Nephron progenitor cell (in vitro differentiated cells): ENCODE measurements around the gene SRPK3.
"Not testable (repeated sequence)": the region's sequence is repeated elsewhere in the genome, so short reads cannot be mapped to it uniquely, and the experiment has no call there.

Source experiments
- DNase-seq: peaks from one replicate; pipeline ENCODE4 v3.0.0; 2021
- H3K27ac Mint-ChIP-seq: 2 replicates; pipeline ENCODE4 v1.8.0; 2021; ENCODE audit warnings: mild to moderate bottlenecking, moderate library complexity, mixed read lengths
- H3K27me3 Mint-ChIP-seq: 2 replicates; pipeline ENCODE4 v1.8.0; 2021; ENCODE audit warnings: mild to moderate bottlenecking, low read depth, mixed read lengths; ENCODE audit not compliant: poor library complexity
- H3K36me3 Mint-ChIP-seq: 2 replicates; pipeline ENCODE4 v1.8.0; 2021; ENCODE audit warnings: low read depth, mixed read lengths
- H3K4me1 Mint-ChIP-seq: 2 replicates; pipeline ENCODE4 v1.8.0; 2021; ENCODE audit warnings: mixed read lengths
- H3K4me3 Mint-ChIP-seq: 2 replicates; pipeline ENCODE4 v1.8.0; 2021; ENCODE audit warnings: mild to moderate bottlenecking, moderate library complexity, mixed read lengths
- H3K9me3 Mint-ChIP-seq: 2 replicates; pipeline ENCODE4 v1.8.0; 2021; ENCODE audit warnings: mild to moderate bottlenecking, moderate library complexity, mixed read lengths
- TF ChIP-seq, protein P1 (sequence below): fragments of 200-600 bp; sonication (generic); IDR thresholded peaks from 2 replicates; pipeline ENCODE4 v1.5.0; 2021; ENCODE audit warnings: antibody characterized with exemption

SRPK3 gene

DNA sequence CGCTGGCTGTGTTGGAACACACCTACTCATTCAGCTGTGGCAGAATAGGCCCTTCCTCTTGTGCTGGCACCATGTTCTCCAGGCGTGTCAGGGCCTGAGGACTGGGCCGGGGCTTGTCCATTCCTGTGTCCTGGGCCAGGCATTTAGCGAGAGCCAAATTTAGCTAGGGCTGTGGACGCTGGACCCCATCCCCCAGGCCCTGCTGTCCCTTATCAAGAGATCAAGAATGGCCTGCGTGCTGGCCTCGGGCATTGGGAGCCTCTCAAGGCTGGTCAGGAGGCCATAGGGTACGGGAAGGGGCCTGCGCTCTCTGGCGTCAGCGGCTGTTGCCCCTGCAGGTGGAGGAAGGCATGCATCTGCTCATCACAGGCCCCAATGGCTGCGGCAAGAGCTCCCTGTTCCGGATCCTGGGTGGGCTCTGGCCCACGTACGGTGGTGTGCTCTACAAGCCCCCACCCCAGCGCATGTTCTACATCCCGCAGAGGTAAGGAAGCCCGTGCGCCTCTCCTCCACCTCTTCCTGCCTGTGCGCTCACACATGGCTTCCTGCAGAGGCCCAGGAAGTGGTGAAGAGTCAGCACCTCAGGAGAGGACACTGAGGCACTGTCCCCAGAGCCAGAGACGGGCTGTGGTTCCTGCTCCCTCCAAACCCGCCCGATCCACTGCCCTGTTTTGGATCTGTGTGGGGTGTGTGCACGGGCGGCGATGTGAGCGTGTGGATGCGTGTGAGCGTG, 40.9 kb upstream of the SRPK3 start:
- H3K36me3 Mint-ChIP-seq = peaks cover 7% of the 10 kb centered on the region
- peaks cover 44% of the 10 kb centered on the region for H3K9me3 Mint-ChIP-seq
- H3K4me1 Mint-ChIP-seq = peaks cover 31% of the 10 kb centered on the region

GRCh38 chrX:153740631-153741222, 40.1 kb upstream of the SRPK3 start:
- Mint-ChIP-seq H3K27me3 (peaks cover under 1% of the 10 kb centered on the region), H3K4me1 (peaks cover 32% of the 10 kb centered on the region), H3K36me3 (peaks cover under 1% of the 10 kb centered on the region), H3K9me3 (peaks cover 37% of the 10 kb centered on the region), H3K27ac (no peak overlapping the region), H3K4me3 (no peak overlapping the region)
- no peak for DNase-seq
- TF ChIP-seq, protein P1, sequence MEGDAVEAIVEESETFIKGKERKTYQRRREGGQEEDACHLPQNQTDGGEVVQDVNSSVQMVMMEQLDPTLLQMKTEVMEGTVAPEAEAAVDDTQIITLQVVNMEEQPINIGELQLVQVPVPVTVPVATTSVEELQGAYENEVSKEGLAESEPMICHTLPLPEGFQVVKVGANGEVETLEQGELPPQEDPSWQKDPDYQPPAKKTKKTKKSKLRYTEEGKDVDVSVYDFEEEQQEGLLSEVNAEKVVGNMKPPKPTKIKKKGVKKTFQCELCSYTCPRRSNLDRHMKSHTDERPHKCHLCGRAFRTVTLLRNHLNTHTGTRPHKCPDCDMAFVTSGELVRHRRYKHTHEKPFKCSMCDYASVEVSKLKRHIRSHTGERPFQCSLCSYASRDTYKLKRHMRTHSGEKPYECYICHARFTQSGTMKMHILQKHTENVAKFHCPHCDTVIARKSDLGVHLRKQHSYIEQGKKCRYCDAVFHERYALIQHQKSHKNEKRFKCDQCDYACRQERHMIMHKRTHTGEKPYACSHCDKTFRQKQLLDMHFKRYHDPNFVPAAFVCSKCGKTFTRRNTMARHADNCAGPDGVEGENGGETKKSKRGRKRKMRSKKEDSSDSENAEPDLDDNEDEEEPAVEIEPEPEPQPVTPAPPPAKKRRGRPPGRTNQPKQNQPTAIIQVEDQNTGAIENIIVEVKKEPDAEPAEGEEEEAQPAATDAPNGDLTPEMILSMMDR = no peak

More for the DNA sequence above, 40.9 kb upstream of the SRPK3 start:
- Mint-ChIP-seq H3K27me3 (peaks cover 6% of the 10 kb centered on the region), H3K4me3 (no peak overlapping the region), H3K27ac (no peak overlapping the region)
- DNase-seq = no peak
- TF ChIP-seq, protein P1 = no peak

DNA sequence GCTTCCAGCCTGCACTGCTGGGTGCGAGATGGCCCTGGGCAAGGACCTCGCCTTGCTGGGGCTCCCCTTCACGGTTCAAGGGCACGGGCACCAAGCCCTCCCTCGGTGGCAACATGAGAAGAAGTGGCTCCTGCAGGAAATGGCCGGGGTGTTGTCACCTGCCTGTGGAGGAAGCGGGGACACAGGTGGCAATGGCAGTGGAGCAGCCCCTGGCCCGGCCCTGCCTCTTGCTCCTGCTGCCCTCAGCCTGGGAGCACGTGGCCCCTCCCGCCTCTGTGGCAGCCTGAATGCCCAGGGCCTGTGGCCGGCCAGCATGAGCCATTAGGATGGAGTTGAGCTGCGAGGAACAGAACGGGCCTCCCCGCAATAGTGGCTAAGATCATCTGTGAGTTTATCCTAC, 39.4 kb upstream of the SRPK3 start:
- H3K27me3 Mint-ChIP-seq = no peaks in the 10 kb centered on the region
- no peak for DNase-seq
- no peak overlapping the region for H3K27ac Mint-ChIP-seq
- peaks cover 31% of the 10 kb centered on the region for H3K4me1 Mint-ChIP-seq
- peaks cover 38% of the 10 kb centered on the region for H3K9me3 Mint-ChIP-seq
- no peaks in the 10 kb centered on the region for H3K36me3 Mint-ChIP-seq
- H3K4me3 Mint-ChIP-seq = no peak overlapping the region
- TF ChIP-seq, protein P1 = no peak

- H3K27me3 Mint-ChIP-seq, H3K4me3 Mint-ChIP-seq, DNase-seq, H3K27ac Mint-ChIP-seq, H3K36me3 Mint-ChIP-seq: not testable (repeated sequence)
- Mint-ChIP-seq H3K4me1 (peaks cover 31% of the 10 kb centered on the region), H3K9me3 (peaks cover 41% of the 10 kb centered on the region)
Measured at GRCh38 chrX:153742111-153742510, 38.7 kb upstream of the SRPK3 start.

DNA sequence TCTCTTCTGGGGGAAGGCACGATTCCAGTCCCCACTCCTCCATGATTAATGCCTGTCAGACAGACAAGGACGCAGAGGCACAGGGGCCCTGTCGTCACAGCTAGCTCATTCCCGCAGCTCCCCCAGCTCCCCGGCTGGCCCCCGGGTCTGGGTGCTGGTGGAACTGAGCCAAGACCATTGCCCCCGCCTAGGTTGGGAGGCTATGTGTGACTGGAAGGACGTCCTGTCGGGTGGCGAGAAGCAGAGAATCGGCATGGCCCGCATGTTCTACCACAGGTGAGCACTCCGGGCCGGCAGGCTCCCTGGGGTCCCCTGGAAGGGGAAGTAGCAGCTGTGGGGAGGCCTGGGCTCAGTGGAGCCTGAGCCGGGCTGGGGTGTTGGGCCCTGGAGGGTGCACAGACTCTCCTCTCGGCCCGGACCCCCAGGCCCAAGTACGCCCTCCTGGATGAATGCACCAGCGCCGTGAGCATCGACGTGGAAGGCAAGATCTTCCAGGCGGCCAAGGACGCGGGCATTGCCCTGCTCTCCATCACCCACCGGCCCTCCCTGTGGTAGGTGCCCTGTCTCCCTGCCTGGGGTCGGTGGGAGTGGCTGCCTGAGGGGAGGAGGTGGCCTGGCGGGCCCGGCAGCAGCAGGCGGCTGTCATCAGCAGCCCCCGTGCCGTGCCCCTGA, 37.9 kb upstream of the SRPK3 start:
- not testable (repeated sequence) for DNase-seq, H3K27me3 Mint-ChIP-seq, H3K4me3 Mint-ChIP-seq, H3K27ac Mint-ChIP-seq, H3K36me3 Mint-ChIP-seq
- H3K9me3 Mint-ChIP-seq = peaks cover 45% of the 10 kb centered on the region
- peaks cover 31% of the 10 kb centered on the region for H3K4me1 Mint-ChIP-seq

- peaks cover 26% of the 10 kb centered on the region for H3K4me1 Mint-ChIP-seq
- H3K4me3 Mint-ChIP-seq = peak overlapping the region; percentile 67
- not testable (repeated sequence) for H3K27ac Mint-ChIP-seq, H3K27me3 Mint-ChIP-seq, H3K36me3 Mint-ChIP-seq
- H3K9me3 Mint-ChIP-seq = peaks cover 43% of the 10 kb centered on the region
- peak; percentile 52 for DNase-seq
Measured at GRCh38 chrX:153743468-153744209, 37.2 kb upstream of the SRPK3 start.
